HL-60/S4 treated with phorbol 12-myristate 13-acetate at 8.2 ng/mL for 4 days and 3 days (cell line): ENCODE data around the gene HSFX2.
"Not testable (repeated sequence)": the region's sequence is repeated elsewhere in the genome, so short reads cannot be mapped to it uniquely, and the experiment has no call there.

Experiments used
- in situ Hi-C: fragments of 300-500 bp; cut with MboI; formaldehyde crosslinking; loops from 2 replicates; pipeline ENCODE4 v1.15.0; 2022; ENCODE audit warnings: low sequenced_read_pairs

Gene HSFX2

GRCh38 chrX:149595214-149595613, at the start of gene HSFX2:
Gene HSFX2, minus strand, starts transcription at chrX:149595314. Its CDS starts 614 bp downstream, at chrX:149594700.
- in situ Hi-C loops = not testable (repeated sequence)

- in situ Hi-C loops = no loop called here
Observed at GRCh38 chrX:149643496-149643895, 48.4 kb upstream of the HSFX2 start.

DNA sequence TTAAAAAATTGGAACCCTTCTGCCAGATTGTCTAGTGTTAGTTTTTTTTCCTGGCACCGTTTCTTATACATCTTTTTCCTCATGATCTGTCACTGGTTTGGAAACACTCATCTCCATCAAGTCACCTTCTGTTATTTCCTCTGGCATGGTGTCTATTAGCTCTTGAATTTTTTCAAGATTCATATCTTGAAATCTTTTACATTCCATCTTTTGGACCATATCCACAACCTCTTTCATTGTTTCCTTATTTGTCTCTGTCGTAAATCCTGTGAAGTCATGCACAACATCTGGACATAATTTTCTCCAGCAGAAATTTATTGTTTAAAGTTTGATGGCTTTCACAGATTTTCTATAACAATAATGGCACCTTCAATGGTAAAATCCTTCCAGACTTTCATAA, 46.7 kb upstream of the HSFX2 start:
- in situ Hi-C loops = no loop called here

DNA sequence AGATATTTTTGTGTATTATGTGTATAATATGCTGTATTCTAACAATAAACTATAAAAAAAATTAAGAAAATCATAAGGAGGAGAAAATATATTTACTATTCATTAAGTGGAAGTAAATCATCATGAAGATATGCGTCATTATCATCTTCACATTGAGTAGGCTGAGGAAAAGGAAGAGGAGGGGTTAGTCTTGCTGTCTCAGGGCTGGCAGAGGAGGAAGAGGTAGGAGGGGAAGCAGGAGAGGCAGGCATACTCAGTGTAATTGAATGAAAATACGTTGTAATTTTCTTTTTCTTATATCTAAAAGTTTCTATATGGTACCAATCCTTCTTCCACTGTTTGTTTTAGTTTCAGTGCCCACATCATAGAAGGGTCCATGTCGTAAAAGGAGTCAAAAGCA, 46.3 kb upstream of the HSFX2 start:
- in situ Hi-C loops = no loop called here

DNA sequence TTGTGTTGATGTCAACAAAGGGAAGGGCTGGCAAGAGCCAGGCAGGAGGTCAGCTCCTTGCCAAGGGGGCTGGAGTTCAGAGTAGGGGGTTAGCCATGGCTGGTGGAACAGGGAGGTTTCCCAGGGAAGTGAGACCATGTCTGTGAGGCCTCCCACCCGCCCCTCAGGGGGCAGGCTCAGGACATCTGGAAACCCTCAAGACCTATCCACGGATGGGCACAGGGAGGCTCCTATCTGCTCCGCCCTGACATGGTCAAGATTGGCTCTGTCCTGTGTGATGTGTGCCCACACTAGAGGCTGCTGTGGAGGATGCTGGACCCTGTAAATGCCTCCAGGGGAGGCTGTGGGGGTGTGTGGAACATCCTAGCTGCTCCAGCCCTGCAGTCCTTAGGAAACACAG, 44.5 kb upstream of the HSFX2 start:
- in situ Hi-C loops = no loop called here

DNA sequence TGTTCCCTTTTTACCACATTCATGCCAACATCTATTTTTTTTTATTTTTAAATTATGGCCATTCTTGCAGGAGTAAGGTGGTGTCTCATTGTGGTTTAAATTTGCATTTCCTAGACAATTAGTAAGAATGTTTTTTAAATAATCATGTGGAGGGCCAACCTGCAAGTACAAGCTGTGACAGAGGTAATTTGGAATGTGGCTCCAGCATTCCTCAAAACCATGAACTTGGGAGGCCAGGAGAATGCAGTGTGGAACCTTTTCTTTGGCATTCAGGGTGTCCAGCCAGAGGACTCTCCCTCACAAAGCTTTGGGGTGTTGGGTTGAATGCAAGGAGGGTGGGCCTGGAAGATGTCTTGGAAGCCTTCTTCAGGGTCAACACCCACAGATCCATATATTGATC, 43.7 kb upstream of the HSFX2 start:
- in situ Hi-C loops = no loop called here

GRCh38 chrX:149633511-149633910, 38.4 kb upstream of the HSFX2 start:
- in situ Hi-C loops = no loop called here

- in situ Hi-C loops = no loop called here
Observed at GRCh38 chrX:149631234-149632165, 36.4 kb upstream of the HSFX2 start, which contains the start of gene TMEM185A. Gene TMEM185A, minus strand, starts transcription at chrX:149631792. Its CDS starts 212 bp downstream, at chrX:149631580.

GRCh38 chrX:149630681-149631233, 35.6 kb upstream of the HSFX2 start:
- in situ Hi-C loops = no loop called here

DNA sequence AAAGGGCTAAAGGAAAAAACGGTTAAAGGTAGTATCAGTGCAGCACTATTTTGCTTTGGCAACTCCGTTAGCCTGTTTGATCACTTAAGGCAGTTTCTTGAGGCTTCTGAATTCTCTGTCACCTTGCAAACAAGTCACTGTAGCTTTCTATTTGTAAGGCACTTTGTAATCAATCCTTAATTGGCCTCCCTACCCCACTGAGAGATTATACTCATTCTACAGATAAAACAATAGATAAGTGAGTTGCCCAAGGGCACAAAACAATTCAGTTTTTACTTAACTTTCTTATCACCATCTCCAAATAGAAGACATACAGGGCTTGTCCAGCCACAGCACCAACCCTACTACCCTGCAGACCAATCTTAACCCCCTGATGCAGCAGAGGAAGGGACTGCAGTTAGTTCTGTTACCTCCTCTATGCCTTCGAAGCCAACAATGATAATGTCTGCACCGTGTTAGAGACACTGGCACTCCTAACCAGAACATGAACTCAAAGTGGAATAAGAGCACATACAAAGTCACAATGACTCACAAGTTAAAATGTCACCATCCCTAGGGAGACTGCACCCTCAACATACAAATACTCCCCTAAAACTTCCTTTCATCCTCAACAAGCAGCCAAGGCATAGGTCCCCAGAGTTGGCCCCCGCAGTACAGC, 34.7 kb upstream of the HSFX2 start:
- in situ Hi-C loops = no loop called here

DNA sequence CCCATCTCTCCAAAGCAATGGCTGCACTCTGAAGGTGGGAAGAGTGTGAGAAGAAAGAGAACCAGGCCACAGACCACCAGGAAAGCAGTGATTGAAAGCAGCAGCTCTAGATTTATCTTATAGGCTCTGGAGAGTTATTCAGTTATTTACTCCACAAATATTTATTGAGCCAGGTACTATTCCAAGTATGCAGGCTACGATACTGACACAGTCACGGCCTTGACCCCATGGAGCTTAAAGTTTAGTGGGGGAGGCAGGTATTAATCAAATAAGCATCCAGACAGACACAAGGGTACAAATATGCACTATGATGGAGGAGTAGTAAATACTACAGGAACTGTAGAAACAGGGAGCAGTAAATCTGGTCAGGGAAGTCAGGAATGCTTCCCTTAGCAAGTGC, 33.7 kb upstream of the HSFX2 start:
- in situ Hi-C loops = no loop called here

- in situ Hi-C loops = no loop called here
Observed at GRCh38 chrX:149628280-149628679, 33.2 kb upstream of the HSFX2 start.

DNA sequence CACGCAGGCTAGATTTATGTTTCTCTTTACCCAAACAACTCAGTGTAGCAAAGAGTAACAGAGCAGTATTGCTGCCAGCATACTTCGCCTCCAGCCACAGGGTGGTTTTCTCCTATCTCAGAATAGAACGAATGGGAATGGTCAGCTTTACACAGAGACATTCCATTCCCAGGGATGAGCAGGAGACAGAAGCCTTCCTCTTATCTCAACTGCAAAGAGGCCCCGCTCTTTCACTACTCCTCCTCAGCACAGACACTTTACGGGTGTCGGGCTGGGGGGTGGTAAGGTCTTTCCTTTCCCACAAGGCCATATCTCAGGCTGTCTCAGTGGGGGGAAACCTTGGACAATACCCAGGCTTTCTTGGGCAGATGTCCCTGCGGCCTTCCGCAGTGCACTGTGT, 31.7 kb upstream of the HSFX2 start:
- in situ Hi-C loops = not testable (repeated sequence)

DNA sequence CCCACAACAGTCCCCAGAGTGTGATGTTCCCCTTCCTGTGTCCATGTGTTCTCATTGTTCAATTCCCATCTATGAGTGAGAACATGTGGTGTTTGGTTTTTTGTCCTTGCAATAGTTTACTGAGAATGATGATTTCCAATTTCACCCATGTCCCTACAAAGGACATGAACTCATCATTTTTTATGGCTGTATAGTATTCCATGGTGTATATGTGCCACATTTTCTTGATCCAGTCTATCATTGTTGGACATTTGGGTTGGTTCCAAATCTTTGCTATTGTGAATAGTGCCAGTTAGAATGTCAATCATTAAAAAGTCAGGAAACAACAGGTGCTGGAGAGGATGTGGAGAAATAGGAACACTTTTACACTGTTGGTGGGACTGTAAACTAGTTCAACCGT, 24.5 kb upstream of the HSFX2 start:
- in situ Hi-C loops = not testable (repeated sequence)

- in situ Hi-C loops = no loop called here
Observed at GRCh38 chrX:149618871-149619270, 23.8 kb upstream of the HSFX2 start.

DNA sequence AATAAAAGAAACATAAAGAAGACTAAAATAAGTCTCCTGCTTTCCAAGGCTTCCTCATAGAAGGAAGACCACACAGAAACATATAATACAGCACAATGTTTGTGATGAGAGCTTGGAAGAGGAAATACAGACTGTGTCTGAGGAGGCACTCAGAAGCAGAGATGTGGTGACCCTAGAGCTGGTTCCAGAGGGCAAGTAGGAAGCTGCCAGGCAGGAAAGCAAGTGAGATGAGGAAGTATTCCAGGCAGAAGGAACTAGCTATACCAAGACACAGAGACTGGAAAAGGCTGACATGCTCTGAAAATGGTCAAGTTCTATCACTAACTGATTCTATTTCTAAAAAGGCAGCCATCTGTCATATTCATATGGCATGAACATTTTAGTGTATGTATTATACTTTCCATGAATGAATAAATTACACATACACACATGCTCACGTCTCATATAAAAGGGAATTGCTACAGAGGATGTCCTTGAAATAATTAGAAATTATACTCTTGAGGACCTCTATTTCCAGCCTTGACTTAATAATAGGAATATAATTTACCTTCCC, 16.6 kb upstream of the HSFX2 start:
- in situ Hi-C loops = no loop called here

GRCh38 chrX:149610511-149610910, 15.4 kb upstream of the HSFX2 start:
- in situ Hi-C loops = no loop called here

GRCh38 chrX:149607699-149608098, 12.6 kb upstream of the HSFX2 start:
- in situ Hi-C loops = no loop called here

- in situ Hi-C loops = not testable (repeated sequence)
Observed at GRCh38 chrX:149605248-149605885, 10.3 kb upstream of the HSFX2 start.

DNA sequence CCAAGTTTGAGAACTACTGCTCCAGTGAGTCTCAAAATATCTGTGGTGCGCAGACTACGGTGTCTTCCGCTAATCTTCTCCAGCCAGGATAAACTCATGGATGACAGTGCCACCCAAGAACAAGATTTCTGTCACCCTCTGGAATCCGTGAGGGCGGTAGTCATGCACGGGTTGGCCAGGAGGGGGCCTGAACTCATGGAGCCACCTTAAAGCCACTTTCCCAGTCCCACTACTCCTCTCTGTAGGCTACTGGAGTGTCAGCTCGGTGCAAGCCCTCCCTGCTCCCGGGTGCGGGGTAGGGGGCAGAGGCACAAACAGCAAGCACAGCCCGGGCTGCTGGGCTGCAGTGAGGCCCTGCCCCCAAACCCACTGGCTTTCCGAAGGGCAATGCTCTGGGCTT, 3.5 kb upstream of the HSFX2 start:
- in situ Hi-C loops = not testable (repeated sequence)

- in situ Hi-C loops = not testable (repeated sequence)
Observed at GRCh38 chrX:149595943-149596342, 829 bp upstream of the HSFX2 start.
